Stimulated activated CD4-positive, alpha-beta T cell treated with anti-CD3 and anti-CD28 coated beads, Interleukin-15, amount 100 ng/mL, for 48 hours (primary cell): ENCODE data around the gene NUP107.
"Not testable (repeated sequence)": the region's sequence is repeated elsewhere in the genome, so short reads cannot be mapped to it uniquely, and the experiment has no call there.

Source experiments
- DNase-seq, 2 donors: peaks; one replicate each; pipeline ENCODE4 v3.0.0-alpha.2; 2020; ENCODE audit warnings: low read depth in 2 of 2

The NUP107 gene

GRCh38 chr12:68686595-68687521 is at the start of gene NUP107:
NUP107 (plus strand) TSS chr12:68686978; CDS start chr12:68687066, 88 bp downstream.
- DNase-seq: peak; percentile 94 to 95

GRCh38 chr12:68637439-68637838 is 49.3 kb upstream of the NUP107 start:
- DNase-seq: not testable (repeated sequence)

- no peak for DNase-seq
Measured at GRCh38 chr12:68638171-68638570, 48.6 kb upstream of the NUP107 start.

GRCh38 chr12:68638721-68639395 is 47.9 kb upstream of the NUP107 start:
- DNase-seq: no peak

GRCh38 chr12:68639396-68639767 is 47.4 kb upstream of the NUP107 start:
- DNase-seq: no peak

GRCh38 chr12:68641138-68641537 is 45.6 kb upstream of the NUP107 start:
- DNase-seq: peak; percentile 21 to 30

GRCh38 chr12:68646484-68646883 is 40.3 kb upstream of the NUP107 start:
- DNase-seq: no peak

GRCh38 chr12:68647507-68647906 is 39.3 kb upstream of the NUP107 start:
- no peak for DNase-seq

GRCh38 chr12:68648179-68648578 is 38.6 kb upstream of the NUP107 start:
- DNase-seq: no peak

- no peak for DNase-seq
Measured at GRCh38 chr12:68665016-68665569, 21.7 kb upstream of the NUP107 start.

GRCh38 chr12:68667291-68667690 is 19.5 kb upstream of the NUP107 start:
- no peak for DNase-seq

GRCh38 chr12:68667896-68668295 is 18.9 kb upstream of the NUP107 start:
- no peak for DNase-seq

GRCh38 chr12:68671179-68671578 is 15.6 kb upstream of the NUP107 start:
- no peak for DNase-seq

- no peak for DNase-seq
Measured at GRCh38 chr12:68673788-68674187, 13.0 kb upstream of the NUP107 start.

- no peak for DNase-seq
Measured at GRCh38 chr12:68674376-68674775, 12.4 kb upstream of the NUP107 start.

GRCh38 chr12:68675101-68675842 is 11.5 kb upstream of the NUP107 start:
- DNase-seq: peak; percentile 9 to 44

- DNase-seq: not testable (repeated sequence)
Measured at GRCh38 chr12:68676854-68677253, 9.9 kb upstream of the NUP107 start.

GRCh38 chr12:68686262-68686594 is 550 bp upstream of the NUP107 start:
- DNase-seq: no peak

- no peak for DNase-seq
Measured at GRCh38 chr12:68695454-68695853, 8.7 kb downstream of the NUP107 start.

GRCh38 chr12:68699486-68699885 is 12.7 kb downstream of the NUP107 start:
- no peak for DNase-seq

GRCh38 chr12:68727776-68728175 is 41.0 kb downstream of the NUP107 start:
- DNase-seq: no peak

- no peak for DNase-seq
Measured at GRCh38 chr12:68733661-68734071, 46.9 kb downstream of the NUP107 start.
